Bronchial epithelial cell (primary cell): ENCODE results near the gene RPS19. TPM values are rescaled to one million over a fixed set of nuclear protein-coding genes. Genes with fewer than 3 reads are reported as not detected.

Source experiments
- DNase-seq: peaks from one replicate; pipeline ENCODE4 v3.0.0-alpha.2; 2010; ENCODE audit warnings: low read depth
- FAIRE-seq: peaks from 2 replicates; lab custom pipeline; 2011; peaks lifted over from hg19 to GRCh38; lab: Jason Lieb, UNC
- H3K27me3 ChIP-seq: 2 replicates; pipeline ENCODE4 v1.5.1; 2011; ENCODE audit warnings: low read length; ENCODE audit not compliant: control insufficient read depth, insufficient read depth
- H3K36me3 ChIP-seq: 2 replicates; pipeline ENCODE4 v1.5.1; 2011; ENCODE audit warnings: low read length; ENCODE audit not compliant: control insufficient read depth, insufficient read depth
- H3K4me3 ChIP-seq: 2 replicates; pipeline ENCODE4 v1.5.1; 2011; ENCODE audit warnings: mild to moderate bottlenecking, low read depth, low read length, control low read depth
- CTCF ChIP-seq: IDR thresholded peaks from 2 replicates; pipeline ENCODE4 v1.5.1; 2011; ENCODE audit warnings: mild to moderate bottlenecking, moderate library complexity, low read length, control low read depth, inconsistent platforms; ENCODE audit not compliant: insufficient read depth, severe bottlenecking
- total RNA-seq: library from RNA; depleted of rRNA; stranded (reverse); fragments of >200 nt; gene quantifications from 2 replicates; pipeline ENCODE4 v1.2.1, GENCODE V29; 2014

Gene RPS19
- total RNA-seq, 1 donor from 2014 or later = 2,277 TPM

- no peak for TF ChIP-seq CTCF
- no peak for FAIRE-seq
- DNase-seq = no peak
- Histone ChIP-seq H3K4me3 (no peak overlapping the region), H3K36me3 (peaks cover 37% of the 10 kb centered on the region), H3K27me3 (no peaks in the 10 kb centered on the region)
Observed at GRCh38 chr19:41901707-41902360, 41.8 kb downstream of the RPS19 start.

GRCh38 chr19:41902594-41902993, 42.5 kb downstream of the RPS19 start:
- Histone ChIP-seq H3K36me3 (peaks cover 35% of the 10 kb centered on the region), H3K27me3 (no peaks in the 10 kb centered on the region), H3K4me3 (no peak overlapping the region)
- DNase-seq = no peak
- TF ChIP-seq CTCF = no peak
- no peak for FAIRE-seq

- no peak overlapping the region for H3K4me3 ChIP-seq
- peaks cover 31% of the 10 kb centered on the region for H3K36me3 ChIP-seq
- DNase-seq = no peak
- no peaks in the 10 kb centered on the region for H3K27me3 ChIP-seq
- no peak for FAIRE-seq
- TF ChIP-seq CTCF = no peak
Observed at GRCh38 chr19:41903193-41903953, 43.3 kb downstream of the RPS19 start.

GRCh38 chr19:41904118-41904870, 44.2 kb downstream of the RPS19 start:
- Histone ChIP-seq H3K36me3 (peaks cover 31% of the 10 kb centered on the region), H3K4me3 (no peak overlapping the region), H3K27me3 (no peaks in the 10 kb centered on the region)
- TF ChIP-seq CTCF = no peak
- FAIRE-seq (no peak), DNase-seq (peak; percentile 63)

GRCh38 chr19:41905273-41906002, 45.4 kb downstream of the RPS19 start:
- Histone ChIP-seq H3K36me3 (peaks cover 31% of the 10 kb centered on the region), H3K27me3 (no peaks in the 10 kb centered on the region), H3K4me3 (no peak overlapping the region)
- DNase-seq = no peak
- TF ChIP-seq CTCF = no peak
- FAIRE-seq = peak; percentile 58
